GM12878 (cell line): ENCODE data around the gene BIN1.

Experiments
- POLR2A ChIP-seq: IDR thresholded peaks from 2 replicates; pipeline ENCODE4 v1.6.1; 2011; ENCODE audit warnings: low read depth, mild to moderate bottlenecking, low read length
- POLR2AphosphoS5 ChIP-seq: IDR thresholded peaks from 2 replicates; pipeline ENCODE4 v1.6.1; 2011; ENCODE audit warnings: mild to moderate bottlenecking, low read length, inconsistent platforms
- ZNF24 ChIP-seq: fragments of 450-650 bp; IDR thresholded peaks from 2 replicates; pipeline ENCODE4 v1.6.1; 2017; ENCODE audit warnings: antibody characterized with exemption, mild to moderate bottlenecking
- TF ChIP-seq, protein P1 (sequence below): IDR thresholded peaks from 2 replicates; pipeline ENCODE4 v1.6.1; 2012; ENCODE audit warnings: low read length, inconsistent platforms
- TF ChIP-seq, protein P2 (sequence below), 3 experiments: IDR thresholded peaks in 2 of 3; conservative IDR thresholded peaks in 1 of 3; 2 replicates each; pipeline ENCODE4 v1.5.1; 2011; ENCODE audit warnings: low read depth in 3 of 3, low read length in 3 of 3, mild to moderate bottlenecking in 3 of 3, control low read depth in 2 of 3, moderate library complexity in 2 of 3, inconsistent platforms in 1 of 3, mixed read lengths in 1 of 3; ENCODE audit not compliant: control insufficient read depth in 2 of 3, insufficient read depth in 1 of 3; ENCODE audit errors: extremely low read depth in 1 of 3

DNA sequence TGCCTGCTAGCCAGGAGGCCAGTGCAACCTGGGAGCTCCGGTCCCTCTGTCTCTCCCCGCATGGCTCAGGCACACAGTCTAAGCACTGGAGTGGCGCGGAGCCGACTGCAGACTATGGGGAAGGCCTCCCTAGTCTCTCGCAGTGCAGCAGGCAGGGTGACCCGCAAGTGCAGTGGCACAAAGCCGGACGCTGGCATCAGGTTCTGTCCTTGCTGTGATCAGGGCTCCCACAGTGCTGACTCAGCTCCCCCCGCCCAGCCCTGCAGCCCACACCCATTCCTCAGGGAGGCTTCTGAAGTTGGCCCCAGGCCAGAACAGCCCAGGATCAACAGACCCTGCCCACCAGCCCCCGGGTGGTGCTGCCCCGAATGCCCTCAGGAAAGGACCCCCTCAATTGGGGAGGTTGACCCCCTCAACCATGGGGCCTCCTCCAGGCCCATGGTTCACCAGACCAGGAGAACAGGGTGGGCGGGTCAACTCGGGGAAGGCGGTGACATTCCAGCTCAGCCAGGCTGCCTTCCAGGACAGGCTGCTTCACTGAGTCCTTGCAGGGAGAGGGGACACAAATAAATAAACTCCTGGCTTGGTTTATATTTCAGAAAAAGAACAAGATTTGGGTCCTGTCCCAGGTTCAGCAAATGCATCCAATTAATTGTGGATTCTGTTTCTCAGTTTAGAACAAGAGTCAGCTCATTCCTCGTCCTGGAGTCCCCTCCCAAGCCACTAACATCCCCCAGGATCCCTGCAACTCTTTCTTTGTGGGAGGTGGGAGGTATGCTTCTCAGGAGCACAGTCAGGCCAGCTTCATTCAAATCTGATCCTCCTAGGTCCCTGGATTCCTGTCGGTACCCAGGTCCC, 12.2 kb downstream of the BIN1 start:
- TF ChIP-seq POLR2A (no peak), ZNF24 (no peak), POLR2AphosphoS5 (no peak)
- TF ChIP-seq, protein P1, sequence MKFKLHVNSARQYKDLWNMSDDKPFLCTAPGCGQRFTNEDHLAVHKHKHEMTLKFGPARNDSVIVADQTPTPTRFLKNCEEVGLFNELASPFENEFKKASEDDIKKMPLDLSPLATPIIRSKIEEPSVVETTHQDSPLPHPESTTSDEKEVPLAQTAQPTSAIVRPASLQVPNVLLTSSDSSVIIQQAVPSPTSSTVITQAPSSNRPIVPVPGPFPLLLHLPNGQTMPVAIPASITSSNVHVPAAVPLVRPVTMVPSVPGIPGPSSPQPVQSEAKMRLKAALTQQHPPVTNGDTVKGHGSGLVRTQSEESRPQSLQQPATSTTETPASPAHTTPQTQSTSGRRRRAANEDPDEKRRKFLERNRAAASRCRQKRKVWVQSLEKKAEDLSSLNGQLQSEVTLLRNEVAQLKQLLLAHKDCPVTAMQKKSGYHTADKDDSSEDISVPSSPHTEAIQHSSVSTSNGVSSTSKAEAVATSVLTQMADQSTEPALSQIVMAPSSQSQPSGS = no peak
- TF ChIP-seq, protein P2, sequence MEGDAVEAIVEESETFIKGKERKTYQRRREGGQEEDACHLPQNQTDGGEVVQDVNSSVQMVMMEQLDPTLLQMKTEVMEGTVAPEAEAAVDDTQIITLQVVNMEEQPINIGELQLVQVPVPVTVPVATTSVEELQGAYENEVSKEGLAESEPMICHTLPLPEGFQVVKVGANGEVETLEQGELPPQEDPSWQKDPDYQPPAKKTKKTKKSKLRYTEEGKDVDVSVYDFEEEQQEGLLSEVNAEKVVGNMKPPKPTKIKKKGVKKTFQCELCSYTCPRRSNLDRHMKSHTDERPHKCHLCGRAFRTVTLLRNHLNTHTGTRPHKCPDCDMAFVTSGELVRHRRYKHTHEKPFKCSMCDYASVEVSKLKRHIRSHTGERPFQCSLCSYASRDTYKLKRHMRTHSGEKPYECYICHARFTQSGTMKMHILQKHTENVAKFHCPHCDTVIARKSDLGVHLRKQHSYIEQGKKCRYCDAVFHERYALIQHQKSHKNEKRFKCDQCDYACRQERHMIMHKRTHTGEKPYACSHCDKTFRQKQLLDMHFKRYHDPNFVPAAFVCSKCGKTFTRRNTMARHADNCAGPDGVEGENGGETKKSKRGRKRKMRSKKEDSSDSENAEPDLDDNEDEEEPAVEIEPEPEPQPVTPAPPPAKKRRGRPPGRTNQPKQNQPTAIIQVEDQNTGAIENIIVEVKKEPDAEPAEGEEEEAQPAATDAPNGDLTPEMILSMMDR (IDR thresholded peaks at IDR 0.05 in 2 of 3, conservative IDR thresholded peaks at IDR 0.05 in 1 of 3; ENCODE audit: control insufficient read depth in 2 of 3, extremely low read depth in 1 of 3, insufficient read depth in 1 of 3, low read depth in 3 of 3, low read length in 3 of 3) = no peak
